Cardiac muscle cell (in vitro differentiated cells and primary cell): Measurements from ENCODE around the gene HIVEP2. TPM values are rescaled to one million over a fixed set of nuclear protein-coding genes. Genes with fewer than 3 reads are reported as not detected.

ENCODE experiments used
- DNase-seq, 2 donors: peaks; one replicate each; pipeline versions ENCODE4 v3.0.0 to v3.0.0-alpha.2; 2010 to 2017; ENCODE audit warnings: low read depth in 1 of 2, low spot score in 1 of 2
- H3K27ac ChIP-seq: fragments of 200-600 bp; sonication (generic); 2 replicates; pipeline ENCODE4 v1.5.1; 2016
- H3K27me3 ChIP-seq: fragments of 200-600 bp; sonication (generic); 2 replicates; pipeline ENCODE4 v1.6.0; 2016; ENCODE audit warnings: control low read depth
- H3K36me3 ChIP-seq: fragments of 200-600 bp; sonication (generic); 2 replicates; pipeline ENCODE4 v1.5.1; 2016; ENCODE audit warnings: control low read depth
- H3K4me1 ChIP-seq: fragments of 200-600 bp; sonication (generic); 2 replicates; pipeline ENCODE4 v1.8.1; 2017; ENCODE audit warnings: low read depth, mild to moderate bottlenecking, mixed run types
- H3K4me3 ChIP-seq: fragments of 200-600 bp; sonication (generic); 2 replicates; pipeline ENCODE4 v1.5.1; 2016; ENCODE audit warnings: mild to moderate bottlenecking
- H3K9me3 ChIP-seq: fragments of 200-600 bp; sonication (generic); 2 replicates; pipeline ENCODE4 v1.5.1; 2017; ENCODE audit warnings: low read depth, mild to moderate bottlenecking, control low read depth
- polyA plus RNA-seq: library from polyadenylated mRNA; unstranded; fragments of >200 nt; fragmentation: Nextera tagmentation; extraction: Ambion mirVana; gene quantifications from 2 replicates; pipeline ENCODE4 v1.2.1, GENCODE V29; 2016
- total RNA-seq: library from RNA; depleted of rRNA; stranded (reverse); fragments of >200 nt; gene quantifications from 2 replicates; pipeline ENCODE4 v1.2.3, GENCODE V29; 2016
- TF ChIP-seq, protein P1 (sequence below): IDR thresholded peaks from 2 replicates; pipeline ENCODE4 v1.5.1; 2012; ENCODE audit warnings: low read depth, mild to moderate bottlenecking, low read length

Gene HIVEP2
- total and polyA plus RNA-seq, 2 experiments from 2014 or later = 3.6 to 18.0 TPM

DNA sequence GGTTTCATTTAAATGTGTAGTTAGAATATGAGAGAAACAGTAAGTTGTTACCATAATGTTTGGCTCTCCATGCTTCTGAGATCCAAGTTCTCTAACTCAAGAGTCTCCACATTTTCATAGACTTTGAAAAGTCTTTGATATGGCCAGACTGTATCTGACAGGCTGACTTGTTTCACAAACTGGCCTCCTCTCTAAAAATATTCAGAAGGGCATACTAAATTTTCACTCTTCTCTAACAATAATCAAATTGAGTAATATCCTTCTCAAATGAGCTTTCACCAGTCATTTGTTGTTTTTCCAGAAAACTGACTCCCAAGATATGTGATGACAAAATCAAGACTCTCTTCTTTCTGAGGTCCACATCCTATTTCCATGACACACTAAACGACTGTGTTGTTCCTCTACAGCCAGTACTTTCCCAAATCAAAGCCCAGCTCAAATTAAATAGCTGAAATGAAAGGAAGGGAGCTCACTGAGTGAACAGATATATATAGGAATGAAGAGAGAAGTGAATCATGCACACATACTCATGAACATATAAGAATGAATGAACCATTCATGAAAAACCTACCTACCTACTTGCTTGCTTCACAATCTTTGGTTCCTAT is 15.1 kb downstream of the HIVEP2 start:
- TF ChIP-seq, protein P1, sequence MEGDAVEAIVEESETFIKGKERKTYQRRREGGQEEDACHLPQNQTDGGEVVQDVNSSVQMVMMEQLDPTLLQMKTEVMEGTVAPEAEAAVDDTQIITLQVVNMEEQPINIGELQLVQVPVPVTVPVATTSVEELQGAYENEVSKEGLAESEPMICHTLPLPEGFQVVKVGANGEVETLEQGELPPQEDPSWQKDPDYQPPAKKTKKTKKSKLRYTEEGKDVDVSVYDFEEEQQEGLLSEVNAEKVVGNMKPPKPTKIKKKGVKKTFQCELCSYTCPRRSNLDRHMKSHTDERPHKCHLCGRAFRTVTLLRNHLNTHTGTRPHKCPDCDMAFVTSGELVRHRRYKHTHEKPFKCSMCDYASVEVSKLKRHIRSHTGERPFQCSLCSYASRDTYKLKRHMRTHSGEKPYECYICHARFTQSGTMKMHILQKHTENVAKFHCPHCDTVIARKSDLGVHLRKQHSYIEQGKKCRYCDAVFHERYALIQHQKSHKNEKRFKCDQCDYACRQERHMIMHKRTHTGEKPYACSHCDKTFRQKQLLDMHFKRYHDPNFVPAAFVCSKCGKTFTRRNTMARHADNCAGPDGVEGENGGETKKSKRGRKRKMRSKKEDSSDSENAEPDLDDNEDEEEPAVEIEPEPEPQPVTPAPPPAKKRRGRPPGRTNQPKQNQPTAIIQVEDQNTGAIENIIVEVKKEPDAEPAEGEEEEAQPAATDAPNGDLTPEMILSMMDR = no peak
- Histone ChIP-seq H3K27ac (no peak overlapping the region), H3K9me3 (no peaks in the 10 kb centered on the region), H3K36me3 (no peaks in the 10 kb centered on the region), H3K4me1 (peaks cover 38% of the 10 kb centered on the region), H3K4me3 (no peak overlapping the region), H3K27me3 (no peaks in the 10 kb centered on the region)
- peak in 1 of 2 donors; percentile 40 for DNase-seq

DNA sequence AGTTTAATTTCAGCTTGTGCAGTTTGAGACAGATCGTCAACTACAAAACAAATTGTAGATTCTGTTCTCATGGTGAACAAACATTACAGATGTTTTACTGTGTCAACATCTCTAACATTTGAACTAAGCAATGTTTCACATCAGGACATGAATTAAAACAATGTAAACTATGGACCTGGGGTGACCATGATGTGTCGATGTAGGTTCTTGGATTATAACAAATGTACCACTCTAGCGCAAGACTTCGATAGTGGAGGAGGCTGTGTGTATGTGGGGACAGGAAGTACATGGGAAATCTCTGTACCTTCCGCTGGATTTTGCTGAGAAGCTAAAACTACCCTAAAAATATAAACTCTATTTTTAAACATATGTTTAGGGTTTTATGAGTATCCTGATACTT is 17.1 kb downstream of the HIVEP2 start:
- Histone ChIP-seq H3K4me1 (peaks cover 38% of the 10 kb centered on the region), H3K27ac (peak overlapping the region; percentile 91), H3K9me3 (no peaks in the 10 kb centered on the region), H3K4me3 (peak overlapping the region; percentile 58), H3K27me3 (no peaks in the 10 kb centered on the region), H3K36me3 (no peaks in the 10 kb centered on the region)
- TF ChIP-seq, protein P1 = no peak
- DNase-seq = peak in 1 of 2 donors; percentile 40

DNA sequence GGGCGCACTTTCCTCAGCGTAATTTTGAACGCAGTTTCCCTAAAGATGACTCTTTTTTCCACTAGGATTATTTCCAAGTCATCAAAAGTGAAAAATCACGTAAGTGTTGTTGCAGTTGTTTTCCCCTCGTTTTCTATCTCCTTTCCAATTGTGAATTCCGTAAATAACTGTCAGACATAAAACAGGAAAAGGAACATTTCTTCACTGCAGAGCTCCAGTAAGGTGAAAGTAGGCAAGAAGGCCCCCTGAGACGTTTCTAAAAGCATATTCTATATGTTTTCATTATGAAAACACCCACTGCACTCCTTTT is 17.8 kb downstream of the HIVEP2 start:
- Histone ChIP-seq H3K27me3 (no peaks in the 10 kb centered on the region), H3K4me3 (peak overlapping the region; percentile 58), H3K27ac (peak overlapping the region; percentile 91), H3K36me3 (no peaks in the 10 kb centered on the region), H3K4me1 (peaks cover 33% of the 10 kb centered on the region), H3K9me3 (no peaks in the 10 kb centered on the region)
- TF ChIP-seq, protein P1 = no peak
- DNase-seq = no peak

DNA sequence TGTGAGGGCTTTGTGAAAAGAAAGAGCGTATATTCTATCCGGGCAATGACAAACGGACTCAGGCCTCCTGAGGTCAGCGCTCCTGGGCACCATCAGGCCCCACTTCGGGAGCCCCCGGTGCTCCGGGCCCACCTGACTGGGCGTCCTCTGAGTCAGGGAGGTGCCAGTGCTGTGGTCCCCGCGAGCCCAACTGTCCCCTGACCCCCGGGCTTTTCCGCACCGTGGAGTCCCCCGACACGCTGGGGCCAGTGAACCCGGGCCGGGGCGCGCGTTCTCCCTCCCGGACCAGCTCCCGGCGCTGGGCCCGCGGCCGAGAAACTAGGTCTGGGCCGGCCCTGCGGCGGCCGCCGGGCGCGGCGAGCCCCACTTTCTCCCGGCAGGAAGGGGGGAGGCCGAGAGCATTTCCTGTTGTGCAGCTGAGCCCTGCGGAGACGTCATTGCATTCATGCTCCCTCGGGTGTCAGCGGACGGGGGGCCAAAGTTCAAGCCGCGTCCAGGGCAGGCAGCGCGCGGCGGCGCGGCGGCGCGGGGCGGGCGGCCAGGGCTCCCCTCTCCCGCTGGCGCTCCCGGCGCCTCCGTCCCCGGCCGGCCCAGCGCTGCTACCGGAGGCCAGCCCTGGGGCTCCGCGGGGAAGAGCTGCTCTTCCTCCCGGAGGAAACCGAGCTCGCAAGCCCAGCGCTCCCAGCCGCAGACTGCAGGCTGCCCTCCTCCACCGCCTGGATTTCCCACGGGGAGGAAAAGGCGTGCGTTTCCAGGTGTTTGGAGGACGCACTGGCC is 18.3 kb downstream of the HIVEP2 start:
- no peaks in the 10 kb centered on the region for H3K36me3 ChIP-seq
- peak; percentile 75 to 97 for DNase-seq
- TF ChIP-seq, protein P1 = no peak
- peak overlapping the region; percentile 58 for H3K4me3 ChIP-seq
- H3K27ac ChIP-seq = peak overlapping the region; percentile 91
- no peaks in the 10 kb centered on the region for H3K9me3 ChIP-seq
- no peaks in the 10 kb centered on the region for H3K27me3 ChIP-seq
- H3K4me1 ChIP-seq = peaks cover 33% of the 10 kb centered on the region

DNA sequence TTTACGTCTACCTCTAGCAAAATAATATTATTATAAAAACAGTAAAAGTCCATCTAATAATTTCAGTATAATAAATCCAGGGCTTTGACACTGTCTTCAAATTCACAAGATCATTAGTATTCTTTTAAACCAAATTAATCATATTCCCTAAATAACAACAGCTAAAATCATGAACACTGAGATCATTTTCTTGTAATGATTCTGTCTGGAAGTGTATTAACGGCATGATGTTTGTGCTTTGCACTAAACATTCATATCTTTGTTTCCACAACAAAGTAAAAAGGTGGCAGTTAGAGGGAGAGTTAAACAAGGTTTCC is 18.8 kb downstream of the HIVEP2 start:
- no peak for DNase-seq
- Histone ChIP-seq H3K9me3 (no peaks in the 10 kb centered on the region), H3K4me1 (peaks cover 33% of the 10 kb centered on the region), H3K36me3 (no peaks in the 10 kb centered on the region), H3K27ac (peak overlapping the region; percentile 91), H3K27me3 (no peaks in the 10 kb centered on the region), H3K4me3 (peak overlapping the region; percentile 58)
- TF ChIP-seq, protein P1 = no peak
